ENCODE measurements around the gene ITGB5. TPM values are rescaled to one million over a fixed set of nuclear protein-coding genes. Genes with fewer than 3 reads are reported as not detected.
A peak's percentile ranks its signal among the peaks of the same experiment; 100 is the strongest.

The ITGB5 gene
- polyA plus RNA-seq, 2 of the 4 experiments (the other 2 are of a cell fraction), result 201 to 260 TPM

GRCh38 chr3:124813541-124813940, 73.6 kb downstream of the ITGB5 start:
- DNase-seq (ENCODE audit: low read depth in 1 of 2, low spot score in 1 of 2) (no peak), ATAC-seq (peak in 1 of 2 experiments; percentile 4; a peak in 3 of 6 replicates), FAIRE-seq (no peak)
- Histone ChIP-seq H3K4me2 (peak overlapping the region; percentile 85), H3K4me3 (peak overlapping the region; percentile 27; the same call in 2 of the 3 replicates), H3K9me3 (no peaks in the 10 kb centered on the region; the same call in 2 of the 3 replicates), H3K4me1 (peaks cover 70% of the 10 kb centered on the region), H3K27ac (peak overlapping the region; percentile 86 to 90)
- ChIA-PET POLR2A (interaction anchor here (0.7 to 1.7 kb wide), 5 partner anchors 14 to 73 kb away, joined by 3 to 9 read pairs (median 4); partner anchors contain the start of gene ITGB5), CTCF (interaction anchor here (0.6 to 1.1 kb wide), 2 partner anchors 27 to 466 kb away, joined by 3 to 4 read pairs; no protein-coding TSS in a partner anchor)
- no peak for TF ChIP-seq CEBPB (IDR thresholded peaks at IDR 0.05)
- no peak for TF ChIP-seq EHF (CRISPR knock-in tag; IDR thresholded peaks at IDR 0.05)
- no peak for TF ChIP-seq RFX5 (IDR thresholded peaks at IDR 0.05)
- TF ChIP-seq TFCP2L1 (CRISPR knock-in tag; IDR thresholded peaks at IDR 0.05), result no peak
- TF ChIP-seq USF2 (IDR thresholded peaks at IDR 0.05), result no peak
- no peak for TF ChIP-seq TP53 (CRISPR knock-in tag; IDR thresholded peaks at IDR 0.05)
- TF ChIP-seq JUN (IDR thresholded peaks at IDR 0.05), result no peak
- no peak for TF ChIP-seq FOXS1 (CRISPR knock-in tag; IDR thresholded peaks at IDR 0.05)
- no peak for TF ChIP-seq RARB (CRISPR knock-in tag; IDR thresholded peaks at IDR 0.05)
- TF ChIP-seq KDM1A (IDR thresholded peaks at IDR 0.05; ENCODE audit: low read depth), result no peak

GRCh38 chr3:124812291-124813265, 74.6 kb downstream of the ITGB5 start:
- 25% methylated on average over 15 of the region's 15 CpGs for WGBS (ENCODE audit: missing lambda C conversion rate)
- ATAC-seq (peak; percentile 80 to 85), DNase-seq (ENCODE audit: low read depth in 1 of 2, low spot score in 1 of 2) (peak; percentile 91 to 94), FAIRE-seq (peak; percentile 86)
- ChIA-PET CTCF (interaction anchor here (0.6 to 2.6 kb wide), 3 partner anchors 26 to 465 kb away, joined by 3 to 12 read pairs (median 4); no protein-coding TSS in a partner anchor), POLR2A (interaction anchor here (0.7 to 1.7 kb wide), 6 partner anchors 13 to 74 kb away, joined by 3 to 9 read pairs (median 4); partner anchors contain the start of gene ITGB5)
- no peaks in the 10 kb centered on the region; the same call in 2 of the 3 replicates for H3K9me3 ChIP-seq
- peak overlapping the region; percentile 85 for H3K4me2 ChIP-seq
- peak overlapping the region; percentile 27; the same call in 2 of the 3 replicates for H3K4me3 ChIP-seq
- H3K27ac ChIP-seq, result peak overlapping the region; percentile 86 to 90
- H3K4me1 ChIP-seq, result peaks cover 78% of the 10 kb centered on the region
- TF ChIP-seq POLR2AphosphoS2 (conservative IDR thresholded peaks at IDR 0.05; ENCODE audit: low read length), result 0 out of 2 replicates have a peak, but pooled peaks have one; percentile 8
- TF ChIP-seq E2F6 (IDR thresholded peaks at IDR 0.05; ENCODE audit: borderline replicate concordance, low read depth), result no peak
- TF ChIP-seq FOSL2 (IDR thresholded peaks at IDR 0.05), result peak; percentile 92
- peak; percentile 96 for TF ChIP-seq FOSL2 (CRISPR knock-in tag; IDR thresholded peaks at IDR 0.05)
- 0 out of 2 replicates have a peak, but pooled peaks have one; percentile 23 for TF ChIP-seq ZSCAN20 (CRISPR knock-in tag; IDR thresholded peaks at IDR 0.05)
- peak; percentile 61; the same call in 1 of the 2 replicates for TF ChIP-seq HOXB13 (CRISPR knock-in tag; IDR thresholded peaks at IDR 0.05; ENCODE audit: low read depth)
- no peak for TF ChIP-seq HMGXB4 (CRISPR knock-in tag; IDR thresholded peaks at IDR 0.05; ENCODE audit: borderline replicate concordance)
- no peak for TF ChIP-seq NR3C1 (IDR thresholded peaks at IDR 0.05)
- TF ChIP-seq GATA3 (IDR thresholded peaks at IDR 0.05; ENCODE audit: borderline replicate concordance), result no peak
- TF ChIP-seq KDM1A (IDR thresholded peaks at IDR 0.05; ENCODE audit: low read depth), result no peak
- TF ChIP-seq EP300 (IDR thresholded peaks at IDR 0.05), result peak; percentile 48 to 73; a peak in 2 of 5 replicates
- TF ChIP-seq JUN (IDR thresholded peaks at IDR 0.05), result peak; percentile 75 to 78; a peak in 3 of 5 replicates
- peak in 1 of 2 experiments; percentile 43; a peak in 2 of 5 replicates for TF ChIP-seq RAD21 (conservative IDR thresholded peaks at IDR 0.05 in 1 of 2, IDR thresholded peaks at IDR 0.05 in 1 of 2)
- TF ChIP-seq USF2 (IDR thresholded peaks at IDR 0.05), result peak; percentile 80
- TF ChIP-seq ATOH8 (CRISPR knock-in tag; IDR thresholded peaks at IDR 0.05; ENCODE audit: low read depth), result 0 out of 2 replicates have a peak, but pooled peaks have one; percentile 9
- TF ChIP-seq FOXS1 (CRISPR knock-in tag; IDR thresholded peaks at IDR 0.05), result no peak
- TF ChIP-seq MAX (IDR thresholded peaks at IDR 0.05), result peak; percentile 70
- TF ChIP-seq REST (IDR thresholded peaks at IDR 0.05), result no peak
